ENCODE data around the gene PIPOX.

The PIPOX gene

DNA sequence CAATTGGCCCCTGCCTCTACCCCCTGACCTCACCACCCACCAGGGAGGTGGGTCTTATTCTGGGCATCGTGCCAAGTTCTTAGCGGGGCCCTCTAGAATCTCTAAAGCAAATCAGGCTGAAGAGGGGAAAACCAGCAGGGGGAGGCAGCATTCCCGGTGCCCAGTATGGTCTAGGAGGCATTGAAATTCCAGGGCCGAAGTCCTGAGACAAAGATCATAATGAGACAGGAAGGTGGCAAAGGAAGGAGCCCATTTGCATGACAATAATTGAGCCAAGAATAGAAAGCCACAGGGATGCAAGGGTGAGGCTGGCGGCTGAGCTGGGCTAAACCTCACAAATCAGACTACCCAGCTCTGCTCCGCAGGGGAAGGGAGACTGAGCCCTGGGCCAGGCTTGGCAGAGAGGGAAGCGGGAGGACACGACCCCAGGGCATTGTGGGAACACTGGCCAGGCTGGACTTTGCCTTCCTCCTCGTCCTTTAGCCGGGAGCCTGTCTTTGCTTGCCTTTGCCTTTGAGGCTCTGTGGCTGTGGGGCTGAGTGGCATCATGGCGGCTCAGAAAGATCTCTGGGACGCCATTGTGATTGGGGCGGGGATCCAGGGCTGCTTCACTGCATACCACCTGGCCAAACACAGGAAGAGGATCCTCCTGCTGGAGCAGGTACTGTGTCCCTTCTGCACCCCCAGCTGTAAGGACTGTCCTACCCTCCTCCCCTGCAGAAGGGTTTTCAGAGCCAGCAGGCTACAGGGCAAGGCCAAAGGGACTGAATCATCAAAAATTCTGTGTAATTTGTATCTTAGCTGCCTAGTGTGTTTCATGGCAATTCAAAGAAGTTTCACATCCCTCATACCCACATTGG, at the start of gene PIPOX:
Gene PIPOX, plus strand, starts transcription at position 463 of the 860 bp plus-strand sequence. Its CDS starts 85 bp downstream, at position 548.
- TF ChIP-seq, protein P1, sequence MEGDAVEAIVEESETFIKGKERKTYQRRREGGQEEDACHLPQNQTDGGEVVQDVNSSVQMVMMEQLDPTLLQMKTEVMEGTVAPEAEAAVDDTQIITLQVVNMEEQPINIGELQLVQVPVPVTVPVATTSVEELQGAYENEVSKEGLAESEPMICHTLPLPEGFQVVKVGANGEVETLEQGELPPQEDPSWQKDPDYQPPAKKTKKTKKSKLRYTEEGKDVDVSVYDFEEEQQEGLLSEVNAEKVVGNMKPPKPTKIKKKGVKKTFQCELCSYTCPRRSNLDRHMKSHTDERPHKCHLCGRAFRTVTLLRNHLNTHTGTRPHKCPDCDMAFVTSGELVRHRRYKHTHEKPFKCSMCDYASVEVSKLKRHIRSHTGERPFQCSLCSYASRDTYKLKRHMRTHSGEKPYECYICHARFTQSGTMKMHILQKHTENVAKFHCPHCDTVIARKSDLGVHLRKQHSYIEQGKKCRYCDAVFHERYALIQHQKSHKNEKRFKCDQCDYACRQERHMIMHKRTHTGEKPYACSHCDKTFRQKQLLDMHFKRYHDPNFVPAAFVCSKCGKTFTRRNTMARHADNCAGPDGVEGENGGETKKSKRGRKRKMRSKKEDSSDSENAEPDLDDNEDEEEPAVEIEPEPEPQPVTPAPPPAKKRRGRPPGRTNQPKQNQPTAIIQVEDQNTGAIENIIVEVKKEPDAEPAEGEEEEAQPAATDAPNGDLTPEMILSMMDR (conservative IDR thresholded peaks at IDR 0.05), result 0 out of 2 replicates have a peak, but pooled peaks have one; percentile 9
- no peak within 1 kb of the TSS for H3K27ac ChIP-seq

GRCh38 chr17:28993645-28994426, 49.1 kb upstream of the PIPOX start:
- TF ChIP-seq, protein P1 (conservative IDR thresholded peaks at IDR 0.05), result no peak
- H3K27ac ChIP-seq, result no peak overlapping the region

DNA sequence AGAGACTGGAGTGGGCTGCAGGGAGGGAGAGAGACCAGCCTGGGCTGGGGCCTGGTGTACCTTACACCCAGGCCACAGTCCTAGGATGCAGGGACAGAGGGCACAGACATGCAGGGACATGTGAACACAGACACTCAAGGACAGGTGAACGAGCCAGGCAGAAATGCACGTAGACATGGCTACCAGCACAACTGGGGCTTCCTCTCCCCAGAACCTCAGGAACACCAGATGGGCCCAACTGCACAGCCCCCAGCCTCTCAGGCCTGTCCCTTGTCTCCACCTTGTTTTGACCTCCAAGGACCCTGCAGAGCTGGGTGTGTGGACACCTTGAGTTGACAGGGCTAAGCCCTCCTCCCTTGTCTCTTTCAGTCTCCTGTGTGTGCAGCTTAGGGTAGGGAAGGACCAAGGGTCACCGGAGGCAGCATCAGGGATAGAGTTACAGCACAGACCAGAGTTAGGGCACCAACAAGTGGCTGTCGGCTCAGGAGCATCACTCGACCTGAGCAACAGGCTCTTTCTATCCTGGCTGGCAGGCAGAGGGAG, 46.3 kb upstream of the PIPOX start:
- no peak overlapping the region for H3K27ac ChIP-seq
- TF ChIP-seq, protein P1 (conservative IDR thresholded peaks at IDR 0.05), result no peak

- no peak overlapping the region for H3K27ac ChIP-seq
- TF ChIP-seq, protein P1 (conservative IDR thresholded peaks at IDR 0.05), result no peak
These were observed 45.1 kb upstream of the PIPOX start for GRCh38 chr17:28997806-28998205.

GRCh38 chr17:28999206-28999605, 43.7 kb upstream of the PIPOX start:
- no peak overlapping the region for H3K27ac ChIP-seq
- TF ChIP-seq, protein P1 (conservative IDR thresholded peaks at IDR 0.05), result no peak

- H3K27ac ChIP-seq, result no peak overlapping the region
- TF ChIP-seq, protein P1 (conservative IDR thresholded peaks at IDR 0.05), result no peak
These were observed 42.0 kb upstream of the PIPOX start for GRCh38 chr17:29000973-29001372.

DNA sequence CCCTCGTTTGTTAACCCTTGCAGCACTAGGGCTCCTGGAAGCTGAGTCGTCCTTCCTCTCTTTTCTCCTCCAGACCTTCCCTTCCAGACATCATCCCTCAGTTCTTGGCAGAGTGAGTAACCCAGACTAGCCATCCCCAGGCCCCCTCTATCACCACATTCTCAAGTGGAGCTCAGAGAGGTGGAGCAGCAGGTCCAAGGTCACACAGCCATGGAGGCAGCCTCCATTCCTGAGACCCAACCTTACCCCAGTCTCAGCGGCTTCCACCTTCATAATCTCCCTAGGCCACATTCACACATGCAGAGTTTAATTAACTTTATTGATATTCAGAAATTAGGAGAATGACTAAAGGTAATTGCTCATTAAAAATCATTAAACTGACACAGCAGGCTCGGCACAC, 40.1 kb upstream of the PIPOX start:
- TF ChIP-seq, protein P1 (conservative IDR thresholded peaks at IDR 0.05), result no peak
- H3K27ac ChIP-seq, result no peak overlapping the region
